ENCODE measurements around the gene CLCN6.

GRCh38 chr1:11761988-11762406 lies 44.0 kb upstream of the CLCN6 start, which contains the start of gene C1orf167:
- TF ChIP-seq CTCF (conservative IDR thresholded peaks at IDR 0.05; ENCODE audit: low read depth, low read length) = no peak
- TF ChIP-seq EZH2 (IDR thresholded peaks at IDR 0.05; ENCODE audit: low read length, unreplicated experiment) = no peak
- TF ChIP-seq EZH2phosphoT487 (IDR thresholded peaks at IDR 0.05; ENCODE audit: borderline replicate concordance, low read length) = no peak

Data from PC-3 (cell line).